GM12891 (cell line): ENCODE measurements around the gene B9D2.

ENCODE experiments used
- PAX5 ChIP-seq: IDR thresholded peaks from 2 replicates; pipeline ENCODE4 v1.6.1; 2011; ENCODE audit warnings: low read length, moderate library complexity, mild to moderate bottlenecking; ENCODE audit not compliant: insufficient read depth, severe bottlenecking
- POLR2A ChIP-seq: IDR thresholded peaks from 2 replicates; pipeline ENCODE4 v1.6.1; 2011; ENCODE audit warnings: low read depth, low read length, control low read depth

DNA sequence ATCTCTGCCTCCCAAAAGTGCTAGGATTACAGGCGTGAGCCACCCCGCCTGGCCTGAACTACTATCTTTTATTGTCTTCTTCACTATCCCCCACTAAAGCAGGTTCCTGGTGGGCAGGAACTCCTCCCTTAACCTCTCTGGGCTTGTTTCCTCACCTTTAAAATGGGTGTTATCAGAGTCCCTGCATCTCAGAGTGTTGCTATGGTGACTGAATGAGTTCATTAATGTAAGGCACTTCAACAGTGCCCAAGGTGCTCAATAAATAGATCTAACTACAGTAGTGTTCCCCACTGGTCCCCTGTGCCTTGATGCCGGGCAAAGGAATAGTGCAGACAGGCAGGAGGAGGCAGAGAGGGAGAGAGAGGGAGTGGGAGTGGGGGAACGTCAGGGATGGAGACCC lies 33.5 kb downstream of the B9D2 start:
- TF ChIP-seq PAX5, result no peak
- TF ChIP-seq POLR2A, result no peak
